NCI-H748 treated with DMSO at 0.1 percent for 48 hours (cell line): ENCODE results near the gene PIGR.
A peak's percentile ranks its signal among the peaks of the same experiment; 100 is the strongest.
"Not testable (repeated sequence)": the region's sequence is repeated elsewhere in the genome, so short reads cannot be mapped to it uniquely, and the experiment has no call there.

Experiments
- DNase-seq: peaks from one replicate; lab custom pipeline; 2025; lab: John Stamatoyannopoulos, UW

The PIGR gene

DNA sequence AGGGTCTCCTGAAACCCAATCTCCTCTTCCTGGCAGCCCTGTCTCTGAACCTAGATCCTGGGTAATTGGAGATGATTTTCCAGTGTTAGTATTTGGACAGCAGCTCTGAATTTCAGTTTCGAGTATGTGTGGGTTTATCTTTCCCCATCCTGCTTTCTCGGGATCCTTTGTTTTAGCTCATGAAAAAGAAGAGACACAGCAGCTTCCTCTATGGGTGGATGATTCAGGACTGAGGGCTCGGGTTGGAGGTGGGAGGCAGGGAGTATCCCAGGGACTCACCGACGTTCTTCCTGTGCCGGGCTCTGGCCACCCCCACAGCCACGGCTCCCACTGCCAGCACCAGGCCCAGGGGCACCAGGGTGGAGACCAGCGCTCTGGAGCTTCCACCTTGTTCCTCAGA lies 14.1 kb downstream of the PIGR start:
- DNase-seq, result no peak

DNA sequence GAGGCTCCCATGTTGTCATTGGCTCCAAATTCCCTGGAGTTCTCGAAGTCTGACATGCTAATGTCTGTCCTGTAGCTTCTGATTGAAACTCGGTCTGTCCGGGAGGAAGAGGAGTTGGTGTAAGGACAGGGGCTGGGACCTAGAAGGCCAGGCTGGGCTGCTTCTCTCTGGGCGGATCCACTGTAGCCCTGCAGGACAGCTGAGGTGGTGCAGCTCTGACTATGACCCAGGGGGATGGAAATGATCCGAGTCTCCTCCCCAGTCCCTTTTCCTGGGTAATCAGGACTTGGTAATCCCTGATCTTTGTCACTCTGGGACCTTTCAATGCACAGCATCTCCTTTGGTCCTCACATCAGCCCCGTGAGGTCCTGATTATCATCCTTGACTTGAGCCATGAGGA lies 14.6 kb downstream of the PIGR start:
- DNase-seq, result no peak

DNA sequence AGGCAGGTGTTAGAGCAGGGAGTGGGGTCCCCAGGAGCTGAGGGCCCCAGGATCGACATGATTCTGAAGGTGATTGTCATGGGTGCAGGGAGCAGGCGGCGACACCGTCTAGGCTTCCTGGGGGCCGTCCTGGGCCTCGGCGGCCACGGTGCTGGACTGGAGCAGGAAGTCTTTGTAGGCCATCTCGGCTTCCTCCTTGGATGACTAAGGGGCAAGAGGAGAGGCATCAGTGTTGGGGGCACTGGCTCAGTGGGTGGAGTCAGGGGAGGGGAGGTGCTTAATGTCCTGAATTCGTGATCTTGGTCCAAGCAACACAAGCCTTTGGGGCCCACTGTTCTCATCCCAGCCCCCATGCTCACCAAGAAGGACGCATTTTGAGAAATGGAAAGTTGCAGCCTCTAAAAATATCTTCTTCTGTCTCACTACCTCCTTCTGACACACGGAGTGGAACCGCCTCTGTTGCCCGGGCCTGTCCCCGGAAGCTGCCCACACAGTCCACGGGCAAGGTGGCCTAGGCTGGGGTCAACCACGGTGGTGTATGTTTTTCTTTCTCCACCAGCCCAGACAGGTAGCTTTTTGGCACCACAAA lies 16.0 kb downstream of the PIGR start:
- DNase-seq, result no peak

DNA sequence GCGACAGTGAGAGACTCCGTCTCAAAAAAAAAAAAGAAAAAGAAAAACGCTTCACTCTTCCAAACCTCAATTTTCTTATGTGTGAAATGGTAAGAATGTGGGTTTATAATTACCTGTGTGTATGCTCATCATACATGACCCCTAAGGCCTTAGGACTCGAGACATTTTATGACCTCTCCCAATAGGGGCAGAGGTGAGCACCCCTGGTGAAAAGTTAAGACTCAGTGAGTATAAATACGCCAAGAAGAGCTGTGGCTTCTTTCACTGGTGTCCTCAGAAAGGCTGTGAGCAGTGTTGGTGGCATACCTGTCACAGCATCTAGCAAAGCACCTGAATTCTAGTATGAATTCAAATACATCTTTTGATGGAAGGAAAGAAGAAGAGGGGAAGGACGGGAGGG lies 16.7 kb downstream of the PIGR start:
- DNase-seq, result no peak

DNA sequence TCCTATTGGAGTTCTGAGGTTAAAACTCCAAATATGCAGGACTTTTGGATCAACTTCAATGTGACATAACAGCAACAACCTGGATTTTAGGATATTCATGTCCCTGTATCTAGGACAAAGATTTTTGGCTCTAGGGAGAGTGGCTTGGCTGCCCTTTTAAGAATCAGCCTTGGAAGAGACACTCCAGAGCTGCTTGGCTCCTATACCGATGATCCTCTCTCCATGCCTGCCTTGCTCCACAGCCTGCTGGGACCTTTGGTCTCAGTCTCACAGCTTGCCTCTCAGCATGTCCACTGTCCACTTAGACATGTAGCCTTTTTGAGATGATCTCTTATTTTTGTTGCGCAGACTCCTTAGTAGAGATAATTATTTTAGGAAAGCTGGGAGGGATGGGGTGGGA lies 20.0 kb downstream of the PIGR start:
- no peak for DNase-seq

DNA sequence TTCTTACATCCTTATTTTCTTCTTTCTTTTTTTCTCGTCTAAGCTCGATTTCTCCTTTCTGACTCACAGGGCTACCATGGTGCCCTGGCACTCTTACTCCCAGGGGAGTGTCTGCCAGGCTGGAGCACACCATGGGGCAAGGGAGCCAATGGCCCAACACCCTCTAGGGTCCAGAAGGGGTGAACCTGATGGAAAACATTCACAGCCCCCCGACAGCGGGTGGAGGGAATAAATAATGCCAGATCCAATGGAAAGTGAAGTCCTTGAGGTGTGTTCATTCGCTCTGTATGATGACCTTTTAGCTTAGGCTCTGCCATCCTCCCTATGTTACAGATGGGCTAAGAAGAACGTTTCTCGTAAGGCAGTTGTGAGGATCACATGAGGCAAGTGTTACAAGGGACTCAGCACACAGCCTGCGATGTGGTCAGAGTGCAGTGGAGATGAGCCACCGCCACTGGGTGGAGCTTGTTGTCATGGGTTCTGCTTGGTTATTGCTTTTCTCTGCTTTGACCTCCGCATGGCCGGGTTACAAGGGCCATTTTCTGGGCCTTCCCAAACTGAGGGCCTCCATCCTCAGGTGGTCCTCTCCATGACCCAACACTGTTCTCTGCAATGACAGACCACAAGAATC lies 21.0 kb downstream of the PIGR start:
- no peak for DNase-seq

DNA sequence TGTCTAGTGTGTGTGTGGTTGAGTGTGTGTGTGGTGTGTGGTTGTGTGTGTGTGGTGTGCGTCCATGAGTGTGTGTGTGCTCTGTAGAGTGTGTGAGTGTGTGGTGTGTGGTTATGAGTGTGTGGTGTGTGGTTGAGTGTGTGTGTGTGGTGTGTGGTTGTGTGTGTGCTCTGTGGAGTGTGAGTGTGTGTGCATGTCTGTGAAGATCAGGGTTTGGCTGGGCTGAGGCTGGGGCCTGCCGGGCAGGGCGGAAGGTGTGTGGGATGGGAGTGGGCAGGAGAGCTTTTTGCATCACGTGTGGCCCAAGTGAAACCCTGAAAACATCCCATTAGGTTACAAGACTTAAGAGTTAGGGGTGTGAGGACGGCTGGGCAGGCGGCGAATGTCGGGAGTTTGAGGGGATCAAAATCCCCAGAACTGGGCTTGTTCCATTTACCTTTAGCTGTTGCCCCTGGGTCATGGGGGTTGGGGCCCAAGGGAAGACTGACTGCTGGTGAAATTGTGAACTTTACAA lies 21.6 kb downstream of the PIGR start:
- no peak for DNase-seq

DNA sequence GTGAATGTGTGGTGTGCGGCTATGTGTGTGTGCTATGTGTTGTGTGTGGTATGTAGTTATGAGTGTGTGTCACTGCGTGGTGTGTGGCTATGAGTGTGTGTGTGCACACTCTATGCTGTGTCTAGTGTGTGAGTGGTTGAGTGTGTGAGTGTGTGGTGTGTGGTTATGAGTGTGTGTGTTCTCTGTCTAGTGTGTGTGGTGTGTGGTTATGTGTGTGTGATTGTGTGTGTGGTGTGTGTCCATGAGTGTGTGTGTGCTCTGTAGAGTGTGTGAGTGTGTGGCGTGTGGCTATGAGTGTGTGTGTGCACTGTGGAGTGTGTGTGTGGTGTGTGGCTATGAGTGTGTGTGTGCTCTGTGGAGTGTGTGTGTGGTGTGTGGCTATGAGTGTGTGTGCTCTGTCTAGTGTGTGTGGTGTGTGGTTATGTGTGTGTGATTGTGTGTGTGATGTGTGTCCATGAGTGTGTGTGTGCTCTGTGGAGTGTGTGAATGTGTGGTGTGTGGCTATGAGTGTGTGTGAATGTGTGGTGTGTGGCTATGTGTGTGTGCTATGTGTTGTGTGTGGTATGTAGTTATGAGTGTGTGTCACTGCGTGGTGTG lies 22.2 kb downstream of the PIGR start:
- not testable (repeated sequence) for DNase-seq

DNA sequence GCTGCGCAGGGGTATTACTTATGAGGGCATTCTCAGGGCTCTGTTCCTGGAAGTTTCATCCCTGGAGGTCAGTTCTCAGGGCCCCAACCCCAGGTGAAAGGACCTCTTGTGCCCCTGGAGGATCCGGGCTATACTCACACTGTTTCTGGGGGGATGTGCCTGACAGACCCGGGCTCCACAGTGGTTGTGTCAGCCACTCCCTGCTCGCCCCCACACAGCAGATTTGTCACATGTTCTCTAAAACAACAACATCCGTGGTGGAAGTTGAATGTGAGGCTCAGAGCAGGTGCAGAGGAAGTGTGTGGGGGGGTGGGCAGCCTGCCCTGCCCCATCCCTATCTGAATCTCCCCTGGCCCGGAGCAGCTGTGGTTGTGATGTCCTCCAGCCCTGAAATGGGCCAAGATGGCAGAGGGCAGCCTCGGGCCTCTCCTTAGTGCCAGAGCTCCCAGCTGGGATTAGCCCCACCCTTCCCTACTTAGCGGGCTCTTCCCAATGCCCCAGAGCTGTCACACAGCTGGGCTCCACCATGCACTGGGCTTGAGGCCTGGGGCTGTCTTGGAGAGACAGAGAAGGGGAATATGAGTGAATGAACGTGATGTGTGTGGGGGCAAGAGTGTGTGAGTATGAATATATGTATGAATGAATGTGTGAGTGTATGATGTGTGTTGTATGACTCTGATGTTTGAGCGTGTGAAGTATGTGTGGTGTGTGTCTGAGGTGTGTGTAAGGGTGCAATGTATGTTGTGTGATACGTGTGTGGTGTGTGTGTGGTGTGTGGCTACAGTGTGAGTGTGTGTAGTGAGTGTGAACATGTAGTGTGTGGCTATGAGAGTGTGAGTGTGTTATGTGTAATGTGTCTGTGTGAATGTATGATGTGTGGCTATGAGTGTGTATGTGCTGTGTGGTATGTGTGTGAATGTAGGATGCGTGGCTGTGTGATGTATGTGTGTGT lies 23.0 kb downstream of the PIGR start:
- DNase-seq, result no peak

DNA sequence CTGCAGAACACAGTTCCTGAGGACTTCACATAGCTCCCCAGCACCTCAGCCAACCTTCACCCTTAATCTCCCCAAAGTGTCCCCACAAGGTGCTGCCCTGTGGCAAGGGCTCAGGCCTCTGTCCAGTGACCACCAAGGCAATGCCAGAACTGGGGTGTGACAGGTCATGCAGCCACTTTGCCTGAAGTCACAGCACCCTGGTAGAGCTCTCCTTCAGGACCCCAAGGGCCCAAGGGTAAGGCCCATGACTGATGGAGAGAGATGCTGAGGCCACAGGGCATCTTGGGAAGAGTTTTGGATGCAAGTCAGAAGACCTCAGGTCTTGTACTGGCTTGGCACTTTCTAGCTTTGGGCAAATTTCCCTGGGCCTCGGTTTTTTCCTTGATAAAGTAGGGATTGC lies 23.7 kb downstream of the PIGR start:
- no peak for DNase-seq

DNA sequence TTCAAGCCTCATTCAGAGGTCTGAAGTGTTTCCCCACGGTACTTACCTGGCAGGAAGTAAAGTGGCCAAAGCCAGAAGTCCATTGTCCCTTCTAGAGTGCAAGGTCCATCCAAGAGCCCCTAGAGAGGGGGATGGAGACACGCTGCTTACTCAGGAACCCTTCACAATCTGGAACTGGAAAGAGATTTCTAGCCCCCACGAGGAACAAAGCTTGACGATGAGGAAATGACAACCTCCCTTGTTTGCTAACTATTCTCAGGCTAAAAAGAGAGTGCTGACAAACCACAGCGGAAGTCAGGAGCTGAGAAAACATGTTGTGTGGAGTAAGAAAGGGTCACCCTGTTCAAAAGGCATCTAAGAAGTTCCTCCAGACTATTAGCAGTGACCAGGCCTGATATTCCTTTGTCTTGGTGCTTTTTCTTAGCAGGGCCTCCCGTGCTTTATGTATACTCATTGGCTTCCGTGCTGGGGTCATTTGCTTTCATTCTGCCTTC lies 24.4 kb downstream of the PIGR start, which contains the start of gene FCMR:
Gene FCMR, minus strand, starts transcription at position 170 of the 494 bp plus-strand sequence. Its CDS starts 87 bp downstream, at position 83.
- DNase-seq, result no peak

DNA sequence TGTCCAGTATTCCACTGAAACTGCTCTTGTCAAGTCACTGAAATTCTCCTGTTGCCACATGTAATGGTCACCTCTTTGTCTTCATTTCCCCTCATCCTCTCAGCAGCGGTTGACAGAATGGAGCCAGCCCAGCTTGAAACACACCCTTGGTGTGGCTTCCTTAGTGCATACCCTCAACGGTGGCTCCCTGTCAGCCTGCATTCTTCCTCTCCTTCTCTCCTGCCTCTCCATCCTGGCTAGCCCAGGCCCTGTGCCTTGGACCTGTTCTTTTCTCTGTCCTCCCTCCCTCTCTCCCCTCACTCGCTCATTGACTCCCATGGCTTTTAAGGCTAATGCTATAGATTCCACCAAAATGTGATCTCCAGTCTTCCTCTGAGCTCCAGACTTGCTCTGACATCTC lies 28.2 kb downstream of the PIGR start:
- DNase-seq, result no peak

DNA sequence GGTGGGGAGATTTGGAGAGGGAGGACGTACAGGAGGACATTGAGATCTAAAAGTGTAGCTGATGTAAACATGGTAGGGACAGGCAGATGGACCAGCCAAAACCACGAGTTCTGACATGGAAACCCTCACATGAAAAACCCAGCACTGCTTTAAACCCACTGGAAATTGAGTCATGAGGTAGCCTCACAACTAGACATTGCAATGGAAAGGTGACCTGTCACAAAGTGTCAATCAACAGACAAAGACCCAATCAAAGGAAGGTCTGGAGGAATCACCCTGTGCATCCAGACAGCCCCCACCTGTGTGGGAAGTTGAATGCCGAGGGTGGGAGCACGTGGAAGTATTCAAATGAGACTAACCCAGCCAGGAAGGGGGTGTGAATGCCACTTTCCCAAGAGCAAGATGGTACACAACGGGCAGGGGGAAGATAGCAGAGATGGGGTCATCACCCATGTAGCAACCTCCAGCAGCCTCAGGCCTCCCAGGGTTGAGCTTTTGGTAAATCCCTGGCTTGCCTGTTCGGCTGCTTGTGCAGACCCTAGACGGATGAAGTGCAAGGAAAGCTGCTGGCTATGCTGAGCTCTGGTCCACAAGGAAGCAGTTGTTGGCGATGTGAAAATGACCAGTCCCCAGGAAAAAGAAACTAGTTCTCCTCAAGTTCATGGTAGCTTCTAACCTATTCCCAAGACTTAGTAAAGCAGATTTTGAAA lies 30.1 kb downstream of the PIGR start:
- DNase-seq, result no peak

DNA sequence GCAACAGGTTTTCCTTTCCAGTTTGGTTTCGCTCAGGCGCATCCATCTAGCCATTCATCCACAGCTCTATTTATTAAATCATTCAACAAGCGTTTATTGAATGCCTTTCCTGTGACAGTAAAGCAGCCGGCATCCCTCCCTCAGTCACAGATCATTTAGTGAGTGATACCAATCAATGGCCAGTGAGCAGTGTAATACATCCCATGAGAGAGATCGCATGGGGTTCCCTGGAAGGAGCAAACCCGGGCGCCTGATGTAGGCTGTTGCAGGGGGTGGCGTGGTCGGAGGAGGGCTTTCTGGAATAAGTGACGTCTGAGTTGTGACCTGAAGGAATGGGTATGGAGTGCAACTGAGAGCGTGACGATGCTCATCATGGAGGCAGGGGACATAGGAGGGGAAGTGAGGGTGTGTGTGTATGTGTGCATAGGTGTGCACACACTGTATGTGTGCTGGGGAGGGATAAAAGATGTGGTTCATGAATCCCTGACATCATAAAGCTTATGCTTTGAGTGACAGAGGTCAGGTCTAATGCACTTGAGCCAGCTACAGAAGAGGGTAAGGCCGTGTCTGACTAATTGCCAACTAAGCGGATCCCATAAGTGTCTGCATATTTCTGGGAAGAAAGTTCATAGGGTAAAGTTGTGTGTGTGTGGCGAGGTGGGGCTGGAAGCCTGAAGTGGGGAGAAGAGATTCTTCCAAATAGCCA lies 31.1 kb downstream of the PIGR start:
- DNase-seq, result no peak

DNA sequence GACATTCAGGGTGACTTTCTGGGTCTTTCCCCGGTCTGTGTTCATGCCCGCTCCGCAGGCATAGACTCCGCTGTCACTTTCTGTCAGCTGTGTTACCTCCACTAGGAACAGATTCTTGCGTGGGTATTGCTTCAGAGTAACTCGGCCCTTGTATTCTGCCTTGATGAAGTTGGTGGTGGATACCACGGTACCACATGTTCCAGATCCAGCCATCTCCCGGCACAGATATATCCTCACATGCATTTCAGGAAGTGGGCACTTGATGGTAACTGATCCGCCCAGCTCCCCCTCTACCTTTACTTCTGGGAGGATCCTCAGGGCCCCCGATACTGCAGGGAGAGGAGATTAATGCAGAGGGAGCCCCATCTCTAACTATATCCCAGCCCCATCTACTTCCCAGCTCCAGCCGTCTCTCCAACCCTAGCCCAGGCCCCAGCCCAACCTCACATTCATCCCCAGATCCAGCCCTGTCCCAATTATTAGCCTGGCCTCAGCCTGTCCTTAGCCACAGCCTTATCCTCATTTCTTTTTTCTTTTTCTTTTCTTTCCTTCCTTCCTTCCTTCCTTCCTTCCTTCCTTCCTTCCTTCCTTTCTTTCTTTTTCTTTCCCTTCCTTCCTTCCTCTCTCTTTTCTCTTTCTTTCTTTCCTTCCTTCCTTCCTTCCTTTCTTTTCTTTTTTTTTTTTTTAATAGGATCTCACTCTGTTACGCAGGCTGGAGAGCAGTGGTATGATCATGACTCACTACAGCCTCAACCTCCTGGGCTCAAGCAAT lies 32.3 kb downstream of the PIGR start:
- no peak for DNase-seq

DNA sequence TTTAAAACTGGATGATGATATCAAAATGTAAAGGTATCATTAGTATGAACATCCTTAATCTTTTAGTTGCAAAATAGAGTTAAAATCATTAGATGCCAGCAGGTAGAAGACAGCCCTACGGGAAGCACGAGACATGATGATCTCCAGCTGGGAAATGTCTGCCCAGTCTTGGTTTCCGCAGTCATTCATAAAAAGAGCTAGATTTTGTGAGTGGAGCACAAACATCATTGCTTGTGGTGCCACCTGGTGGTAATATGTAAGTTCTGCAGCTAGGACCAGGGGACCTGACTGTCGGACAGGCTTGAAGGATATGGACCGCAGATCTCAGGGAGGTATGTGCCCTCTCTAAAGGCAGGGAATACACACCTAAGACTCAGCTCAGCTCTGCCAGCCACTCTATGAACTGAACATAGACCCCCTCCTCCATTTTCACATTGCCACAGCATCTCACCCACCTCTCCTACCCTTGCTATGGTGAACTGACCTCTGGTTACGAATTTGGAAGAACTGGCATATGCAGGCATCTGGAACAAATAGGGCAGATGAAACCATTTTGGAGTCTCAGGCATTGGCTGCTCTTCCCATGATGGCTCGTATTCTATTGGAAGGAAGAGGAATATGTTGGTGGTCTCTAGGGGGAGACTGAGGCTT lies 33.7 kb downstream of the PIGR start:
- peak; percentile 32 for DNase-seq

DNA sequence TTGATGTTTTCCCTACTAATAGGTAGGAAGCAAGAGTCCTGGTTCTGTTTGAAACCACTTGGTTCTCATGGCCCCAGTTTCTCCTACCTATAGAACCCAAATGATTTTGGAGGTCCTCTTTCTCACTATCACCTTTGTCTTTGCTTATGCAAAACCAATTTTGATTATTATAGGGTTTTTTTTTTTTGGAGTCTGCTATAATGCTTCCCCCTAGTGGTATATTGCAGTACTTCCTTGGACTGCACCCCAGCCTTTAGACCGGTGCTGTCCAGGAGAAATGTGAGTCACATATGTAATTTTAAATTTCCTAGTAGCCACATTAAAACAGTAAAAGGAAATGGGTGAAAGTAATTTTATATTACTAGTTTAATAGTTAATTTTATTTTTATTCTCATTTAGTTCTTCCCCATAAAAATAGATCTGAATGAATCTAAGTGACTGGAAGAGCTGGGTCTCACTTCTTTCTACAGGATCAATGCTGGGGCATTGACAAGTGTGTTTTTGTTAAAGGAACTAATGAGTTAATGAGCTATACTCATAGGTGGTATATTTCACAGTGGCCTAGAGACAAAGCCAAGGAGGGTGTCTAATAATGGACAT lies 35.1 kb downstream of the PIGR start:
- DNase-seq, result peak; percentile 2

DNA sequence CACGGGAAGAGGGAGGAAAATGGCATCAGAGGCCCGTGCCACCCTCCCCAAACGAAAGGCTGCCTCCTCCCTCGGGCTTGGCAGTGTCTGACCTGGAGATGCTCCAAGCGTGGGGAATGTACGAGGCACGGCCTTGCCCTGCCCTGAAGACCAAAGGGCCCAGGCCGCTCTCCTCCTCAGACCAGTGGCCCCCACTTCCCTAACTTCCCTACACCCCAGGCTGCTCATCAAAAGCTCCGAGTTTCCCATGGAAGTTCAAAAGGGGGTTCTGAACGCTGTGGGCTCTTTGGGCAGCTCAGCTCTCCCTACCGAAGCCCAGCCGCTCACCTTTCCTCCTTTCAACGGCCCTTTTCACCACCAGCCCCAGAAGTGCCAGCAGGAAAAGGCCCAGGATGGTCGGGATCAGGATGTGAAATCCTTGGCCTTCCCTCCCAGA lies 36.4 kb downstream of the PIGR start:
- no peak for DNase-seq
